Fibroblast of lung (primary cell): Measurements from ENCODE around the gene ME2.

Source experiments
- CTCF ChIP-seq, 2 donors: IDR thresholded peaks in 1 of 2; conservative IDR thresholded peaks in 1 of 2; 1 replicate in 1 of 2; 2 replicates in 1 of 2; pipeline ENCODE4 v1.5.1; 2011 to 2012; ENCODE audit warnings: low read length in 2 of 2, control low read depth in 1 of 2, inconsistent platforms in 1 of 2, low read depth in 1 of 2, mild to moderate bottlenecking in 1 of 2
- EZH2 ChIP-seq: IDR thresholded peaks from 2 replicates; pipeline ENCODE4 v1.5.1; 2012; ENCODE audit warnings: low read length, control low read depth, mild to moderate bottlenecking; ENCODE audit errors: missing control alignments

- TF ChIP-seq CTCF (conservative IDR thresholded peaks at IDR 0.05 in 1 of 2, IDR thresholded peaks at IDR 0.05 in 1 of 2; ENCODE audit: low read depth in 1 of 2, low read length in 2 of 2) (no peak), EZH2 (no peak)
Observed at GRCh38 chr18:50977037-50977760, 98.3 kb downstream of the ME2 start.
